ENCODE measurements around the gene CLEC3A.
"Not testable (repeated sequence)": the region's sequence is repeated elsewhere in the genome, so short reads cannot be mapped to it uniquely, and the experiment has no call there.

Gene CLEC3A

GRCh38 chr16:78035012-78035411 lies 12.7 kb downstream of the CLEC3A start:
- no peak for DNase-seq

- no peak for DNase-seq
These were observed 18.0 kb downstream of the CLEC3A start for GRCh38 chr16:78040396-78040795.

- peak; percentile 90 for DNase-seq
These were observed 23.7 kb downstream of the CLEC3A start for GRCh38 chr16:78045865-78046581.

- DNase-seq: no peak
These were observed 26.0 kb downstream of the CLEC3A start for GRCh38 chr16:78048319-78048718.

GRCh38 chr16:78050734-78051400 lies 28.5 kb downstream of the CLEC3A start:
- no peak for DNase-seq

- no peak for DNase-seq
These were observed 35.6 kb downstream of the CLEC3A start for GRCh38 chr16:78057803-78058564.

- DNase-seq: not testable (repeated sequence)
These were observed 37.5 kb downstream of the CLEC3A start for GRCh38 chr16:78059806-78060205.

- no peak for DNase-seq
These were observed 37.9 kb downstream of the CLEC3A start for GRCh38 chr16:78060295-78060694.

- DNase-seq: no peak
These were observed 38.5 kb downstream of the CLEC3A start for GRCh38 chr16:78060809-78061208.

GRCh38 chr16:78065319-78065718 lies 43.0 kb downstream of the CLEC3A start:
- no peak for DNase-seq

- no peak for DNase-seq
These were observed 47.6 kb downstream of the CLEC3A start for GRCh38 chr16:78069913-78070312.

GRCh38 chr16:78072275-78072674 lies 49.9 kb downstream of the CLEC3A start:
- no peak for DNase-seq

- no peak for DNase-seq
These were observed 53.5 kb downstream of the CLEC3A start for GRCh38 chr16:78075800-78076199.

- no peak for DNase-seq
These were observed 59.0 kb downstream of the CLEC3A start for GRCh38 chr16:78081341-78081740.
